Adrenal gland (tissue), 5 donors: Measurements from ENCODE around the gene KCNAB3.

Experiments
- CTCF ChIP-seq, 6 experiments: fragments of 450-650 bp in 4 of 6; fragments of 200-600 bp in 2 of 6; sonication (generic) in 1 of 6; IDR thresholded peaks; 1 replicate in 5 of 6; 2 replicates in 1 of 6; pipeline versions ENCODE4 v1.5.1 to v1.8.0; 2016 to 2021; ENCODE audit warnings: antibody characterized with exemption in 6 of 6, mild to moderate bottlenecking in 2 of 6, moderate library complexity in 1 of 6
- POLR2A ChIP-seq, 2 donors: fragments of 450-650 bp; IDR thresholded peaks; one replicate each; pipeline ENCODE4 v1.6.1; 2017; ENCODE audit warnings: antibody characterized with exemption in 2 of 2, mild to moderate bottlenecking in 2 of 2, moderate library complexity in 1 of 2
- donor health status: DM: no; HTN: no; CAD: no.

GRCh38 chr17:7943291-7943690 is 13.6 kb upstream of the KCNAB3 start:
- TF ChIP-seq CTCF (IDR thresholded peaks at IDR 0.05) (no peak), POLR2A (IDR thresholded peaks at IDR 0.05) (no peak)
